H1 (cell line): ENCODE results near the gene GTF2E1. TPM values are rescaled to one million over a fixed set of nuclear protein-coding genes. Genes with fewer than 3 reads are reported as not detected.
A peak's percentile ranks its signal among the peaks of the same experiment; 100 is the strongest.

Experiments
- CTCF ChIA-PET: fragments of 300-600 bp; sonication (Branson Sonifier 250); formaldehyde crosslinking; loops from one replicate; lab custom pipeline; 2021; ENCODE audit not compliant: partially characterized antibody; lab: Charles Lee
- POLR2A ChIA-PET: fragments of 300-600 bp; sonication (Branson Sonifier 250); formaldehyde crosslinking; loops from one replicate; lab custom pipeline; 2021; ENCODE audit warnings: inconsistent platforms; ENCODE audit not compliant: partially characterized antibody; lab: Charles Lee
- DNase-seq, 2 experiments: peaks; one replicate each; pipeline versions ENCODE4 v3.0.0 to v3.0.0-alpha.2; 2010 to 2022; ENCODE audit warnings: low spot score in 2 of 2, low read depth in 1 of 2, mixed read lengths in 1 of 2
- FAIRE-seq: peaks from 2 replicates; lab custom pipeline; 2011; peaks lifted over from hg19 to GRCh38; lab: Jason Lieb, UNC
- H2AFZ ChIP-seq: 2 replicates; pipeline ENCODE4 v1.8.1; 2012; ENCODE audit warnings: low read length, inconsistent platforms
- H2AK5ac ChIP-seq: 2 replicates; pipeline ENCODE4 v1.6.1; 2013; ENCODE audit warnings: low read depth, low read length
- H2BK120ac ChIP-seq: replicated peaks from 2 replicates; pipeline ENCODE3; 2013; ENCODE audit warnings: low read depth, low read length, inconsistent platforms
- H2BK12ac ChIP-seq: 2 replicates; pipeline ENCODE4 v1.6.1; 2013; ENCODE audit warnings: low read depth, low read length
- H2BK15ac ChIP-seq: 2 replicates; pipeline ENCODE4 v1.6.1; 2013; ENCODE audit warnings: low read length
- H2BK20ac ChIP-seq: 2 replicates; pipeline ENCODE4 v1.6.1; 2013; ENCODE audit warnings: low read length
- H2BK5ac ChIP-seq: 2 replicates; pipeline ENCODE4 v1.6.1; 2013; ENCODE audit warnings: low read depth, low read length
- H3K14ac ChIP-seq: 2 replicates; pipeline ENCODE4 v1.6.1; 2013; ENCODE audit warnings: inconsistent platforms; ENCODE audit not compliant: insufficient read length
- H3K18ac ChIP-seq: 2 replicates; pipeline ENCODE4 v1.6.1; 2013; ENCODE audit warnings: low read length; ENCODE audit errors: extremely low read depth
- H3K23ac ChIP-seq: 2 replicates; pipeline ENCODE4 v1.6.1; 2013; ENCODE audit warnings: inconsistent platforms; ENCODE audit not compliant: insufficient read length
- H3K23me2 ChIP-seq: 2 replicates; pipeline ENCODE4 v1.6.1; 2013; ENCODE audit warnings: low read depth, low read length
- H3K27ac ChIP-seq: 2 replicates; pipeline ENCODE4 v1.6.1; 2011; ENCODE audit warnings: low read depth, low read length, inconsistent platforms
- H3K27me3 ChIP-seq, 4 experiments: replicated peaks in 1 of 4; 1 replicate in 1 of 4; 2 replicates in 3 of 4; pipeline versions ENCODE4 v1.6.1 to v1.8.1; 2011 to 2013; ENCODE audit warnings: low read length in 3 of 4, mild to moderate bottlenecking in 3 of 4, inconsistent platforms in 2 of 4, mixed read lengths in 2 of 4, moderate library complexity in 1 of 4; ENCODE audit not compliant: control insufficient read depth in 3 of 4, insufficient read depth in 3 of 4; ENCODE audit errors: extremely low read depth in 1 of 4
- H3K36me3 ChIP-seq, 4 experiments: 2 replicates each; pipeline versions ENCODE4 v1.6.1 to v1.8.1; 2011 to 2013; ENCODE audit warnings: mild to moderate bottlenecking in 4 of 4, low read length in 3 of 4, moderate library complexity in 2 of 4, control low read depth in 1 of 4, inconsistent platforms in 1 of 4; ENCODE audit not compliant: insufficient read depth in 4 of 4, control insufficient read depth in 2 of 4
- H3K4ac ChIP-seq: replicated peaks from 2 replicates; pipeline ENCODE3; 2013; ENCODE audit warnings: low read length, low read depth, mixed read lengths, inconsistent platforms; ENCODE audit not compliant: insufficient read length
- H3K4me1 ChIP-seq, 4 experiments: replicated peaks in 1 of 4; 1 replicate in 1 of 4; 2 replicates in 3 of 4; pipeline versions ENCODE4 v1.6.1 to v1.8.1; 2011 to 2013; ENCODE audit warnings: low read length in 3 of 4, inconsistent platforms in 2 of 4, mixed read lengths in 1 of 4; ENCODE audit not compliant: insufficient read depth in 4 of 4, control insufficient read depth in 3 of 4
- H3K4me2 ChIP-seq, 2 experiments: 2 replicates each; pipeline versions ENCODE4 v1.6.1 to v1.8.1; 2011 to 2013; ENCODE audit warnings: low read depth in 2 of 2, low read length in 2 of 2, control low read depth in 1 of 2, inconsistent platforms in 1 of 2, mild to moderate bottlenecking in 1 of 2; ENCODE audit not compliant: insufficient read depth in 1 of 2
- H3K4me3 ChIP-seq, 4 experiments: fragments of 200-600, 300-600 bp in 1 of 4; sonication (generic), shearing (Covaris generic), sonication (Bioruptor Twin) in 1 of 4; 2 replicates each; pipeline versions ENCODE4 v1.5.1 to v1.8.1; 2011 to 2016; ENCODE audit warnings: low read length in 4 of 4, low read depth in 3 of 4, control low read depth in 2 of 4, inconsistent platforms in 2 of 4, mild to moderate bottlenecking in 2 of 4, mixed read lengths in 1 of 4, moderate library complexity in 1 of 4; ENCODE audit not compliant: insufficient read depth in 2 of 4; ENCODE audit errors: extremely low read depth in 1 of 4
- H3K56ac ChIP-seq: replicated peaks from 2 replicates; pipeline ENCODE3; 2013; ENCODE audit warnings: low read depth, mild to moderate bottlenecking, mixed read lengths, low read length, inconsistent platforms; ENCODE audit not compliant: insufficient read length
- H3K79me1 ChIP-seq: 2 replicates; pipeline ENCODE4 v1.6.1; 2013; ENCODE audit warnings: low read depth, low read length, control low read depth
- H3K79me2 ChIP-seq, 2 experiments: 2 replicates each; pipeline versions ENCODE4 v1.6.1 to v1.8.1; 2012 to 2013; ENCODE audit warnings: low read length in 2 of 2, mild to moderate bottlenecking in 2 of 2, inconsistent platforms in 1 of 2; ENCODE audit not compliant: insufficient read depth in 2 of 2, control insufficient read depth in 1 of 2
- H3K9ac ChIP-seq, 4 experiments: replicated peaks in 1 of 4; 1 replicate in 1 of 4; 2 replicates in 3 of 4; pipeline versions ENCODE4 v1.6.1 to v1.8.1; 2011 to 2013; ENCODE audit warnings: low read depth in 3 of 4, low read length in 3 of 4, control low read depth in 2 of 4, mild to moderate bottlenecking in 2 of 4, moderate library complexity in 2 of 4, inconsistent platforms in 1 of 4; ENCODE audit errors: extremely low read depth in 1 of 4
- H3K9me3 ChIP-seq, 2 experiments: 2 replicates each; pipeline versions ENCODE4 v1.6.1 to v1.8.1; 2012 to 2013; ENCODE audit warnings: mild to moderate bottlenecking in 2 of 2, moderate library complexity in 2 of 2, control low read depth in 1 of 2, inconsistent platforms in 1 of 2, low read depth in 1 of 2, low read length in 1 of 2, mixed read lengths in 1 of 2; ENCODE audit not compliant: insufficient read depth in 2 of 2
- H4K20me1 ChIP-seq, 2 experiments: replicated peaks in 1 of 2; 2 replicates each; pipeline versions ENCODE3 to v1.8.1; 2011 to 2013; ENCODE audit warnings: inconsistent platforms in 2 of 2, low read length in 2 of 2, mild to moderate bottlenecking in 1 of 2; ENCODE audit not compliant: insufficient read depth in 2 of 2, control insufficient read depth in 1 of 2
- H4K5ac ChIP-seq: 2 replicates; pipeline ENCODE4 v1.6.1; 2013; ENCODE audit warnings: low read length, low read depth, mixed read lengths, inconsistent platforms; ENCODE audit not compliant: insufficient read length
- H4K8ac ChIP-seq: 2 replicates; pipeline ENCODE4 v1.8.0; 2013; ENCODE audit warnings: mild to moderate bottlenecking, moderate library complexity, low read length, inconsistent platforms; ENCODE audit not compliant: insufficient read depth; ENCODE audit errors: extremely low read depth
- H4K91ac ChIP-seq: replicated peaks from 2 replicates; pipeline ENCODE3; 2013; ENCODE audit warnings: low read length, mixed read lengths, inconsistent platforms; ENCODE audit not compliant: insufficient read length
- CHD1 ChIP-seq: IDR thresholded peaks from 2 replicates; pipeline ENCODE4 v1.6.1; 2012; ENCODE audit warnings: low read depth, low read length, improper control_type of control experiment
- GABPA ChIP-seq: IDR thresholded peaks from 2 replicates; pipeline ENCODE4 v1.6.1; 2011; ENCODE audit warnings: mild to moderate bottlenecking, low read length, moderate library complexity, borderline replicate concordance; ENCODE audit not compliant: insufficient read depth
- NANOG ChIP-seq: IDR thresholded peaks from 2 replicates; pipeline ENCODE4 v1.6.1; 2011; ENCODE audit warnings: low read length, low read depth, mild to moderate bottlenecking, inconsistent platforms; ENCODE audit not compliant: insufficient read depth, poor library complexity, severe bottlenecking
- YY1 ChIP-seq: IDR thresholded peaks from 2 replicates; pipeline ENCODE4 v1.6.1; 2011; ENCODE audit warnings: low read depth, mild to moderate bottlenecking, low read length
- WGBS, 2 experiments: shearing (Covaris generic) in 1 of 2; methylation state at CpG; one replicate each; pipeline versions ENCODE4 v1.1.6 to v1.1.7; 2013 to 2015; ENCODE audit warnings: low lambda C conversion rate in 2 of 2, mixed read lengths in 2 of 2, inconsistent platforms in 1 of 2, low coverage in 1 of 2, missing lambda C conversion rate in 1 of 2; ENCODE audit not compliant: insufficient replicate concordance in 2 of 2, insufficient coverage in 1 of 2, insufficient read length in 1 of 2; ENCODE audit errors: extremely low coverage in 1 of 2, missing lambda C conversion rate in 1 of 2; 5-methylcytosine and 5-hydroxymethylcytosine counted together
- polyA plus RNA-seq, 7 experiments: library from polyadenylated mRNA; depleted of rRNA in 3 of 7; stranded (reverse) in 5 of 7; unstranded in 2 of 7; fragments of >200 nt in 5 of 7; fragments of 200-250 nt in 2 of 7; gene quantifications; 1 replicate in 5 of 7; 2 replicates in 1 of 7; 4 replicates in 1 of 7; pipeline versions ENCODE4 v1.2.1 to v1.2.3, GENCODE V29; 2011 to 2013; ENCODE audit warnings: missing spikeins in 2 of 7, mixed read lengths in 2 of 7
- total RNA-seq: library from RNA; stranded (reverse); fragmentation: NEBNext Ultra II Directional; extraction: Animal tissue kit (Norgen Biotek cat#: 25700); gene quantifications from 2 replicates; pipeline ENCODE4 v1.2.1, GENCODE V29; 2021

Gene GTF2E1
- total and polyA plus RNA-seq, 2 of the 8 experiments (the other 6 are each of a cell fraction or from before 2014, with no cell fraction given): 37.4 to 73.3 TPM

- no peak overlapping the region for H3K18ac ChIP-seq
- H3K14ac ChIP-seq: no peak overlapping the region
- no peak overlapping the region for H2BK15ac ChIP-seq
- H4K91ac ChIP-seq: no peak overlapping the region
- H2BK120ac ChIP-seq: no peak overlapping the region
- no peak overlapping the region for H3K9ac ChIP-seq
- no peak overlapping the region for H2AK5ac ChIP-seq
- H3K27ac ChIP-seq: no peak overlapping the region
- no peak overlapping the region for H3K56ac ChIP-seq
- no peak overlapping the region for H4K5ac ChIP-seq
- H3K4ac ChIP-seq: no peak overlapping the region
- H3K9me3 ChIP-seq: no peaks in the 10 kb centered on the region
- H2AFZ ChIP-seq: peak overlapping the region; percentile 73; the same call in 1 of the 2 replicates
- H4K8ac ChIP-seq: no peak overlapping the region
- ChIA-PET POLR2A (no interaction called here), CTCF (interaction anchor here (1.1 to 1.7 kb wide), 2 partner anchors 10 to 28 kb away, joined by 3 read pairs; no protein-coding TSS in a partner anchor)
- TF ChIP-seq CHD1: no peak
- TF ChIP-seq YY1: no peak
- no peak for TF ChIP-seq NANOG
- TF ChIP-seq GABPA: no peak
- DNase-seq: no peak
- peaks cover 0 to 3% (median 2%) of the 10 kb centered on the region in 4 experiments; a peak in 2 of 7 replicates for H3K4me1 ChIP-seq
- no peak overlapping the region for H3K4me3 ChIP-seq
- H3K36me3 ChIP-seq: no peaks in the 10 kb centered on the region
- no peak overlapping the region for H2BK5ac ChIP-seq
- H4K20me1 ChIP-seq: no peaks in the 10 kb centered on the region
- no peak overlapping the region for H3K4me2 ChIP-seq
- no peak overlapping the region for H2BK12ac ChIP-seq
- WGBS, 2 experiments: 96% methylated on average over 3 of the region's 3 CpGs; no CpG with 5 or more reads in 1 of the 2 experiments
- H3K79me1 ChIP-seq: no peaks in the 10 kb centered on the region
- no peaks in the 10 kb centered on the region for H3K79me2 ChIP-seq
- H2BK20ac ChIP-seq: no peak overlapping the region
- no peak overlapping the region for H3K23ac ChIP-seq
- no peaks in the 10 kb centered on the region for H3K27me3 ChIP-seq
- FAIRE-seq: peak; percentile 28
- H3K23me2 ChIP-seq: no peaks in the 10 kb centered on the region
These were observed 80.6 kb downstream of the GTF2E1 start for GRCh38 chr3:120823156-120823555.
